IPS-15b (cell line): Measurements from ENCODE around the gene BHLHE23.

Experiments used
- H3K27me3 ChIP-seq: one replicate; pipeline ENCODE4 v1.6.1; 2013; ENCODE audit warnings: low read length; ENCODE audit not compliant: control insufficient read depth, insufficient read depth
- H3K36me3 ChIP-seq: one replicate; pipeline ENCODE4 v1.6.1; 2013; ENCODE audit warnings: low read length; ENCODE audit not compliant: control insufficient read depth, insufficient read depth
- H3K4me1 ChIP-seq: one replicate; pipeline ENCODE4 v1.6.1; 2013; ENCODE audit warnings: mild to moderate bottlenecking, low read length; ENCODE audit not compliant: control insufficient read depth, insufficient read depth
- H3K4me3 ChIP-seq: one replicate; pipeline ENCODE4 v1.5.1; 2013; ENCODE audit warnings: low read depth, low read length
- H3K9ac ChIP-seq: one replicate; pipeline ENCODE4 v1.6.1; 2013; ENCODE audit warnings: low read depth, mild to moderate bottlenecking, low read length
- H3K9me3 ChIP-seq: one replicate; pipeline ENCODE4 v1.6.1; 2013; ENCODE audit warnings: mild to moderate bottlenecking, low read length; ENCODE audit not compliant: control insufficient read depth, insufficient read depth

Gene BHLHE23

GRCh38 chr20:63006540-63007359 lies at the start of gene BHLHE23:
Gene BHLHE23, minus strand, starts transcription at chr20:63006964. Its CDS starts 190 bp downstream, at chr20:63006774.
- H3K27me3 ChIP-seq, result peaks cover 73% of the 10 kb centered on the region
- H3K9ac ChIP-seq, result no peak within 1 kb of the TSS
- no peaks in the 10 kb centered on the region for H3K9me3 ChIP-seq
- H3K4me3 ChIP-seq, result peak within 1 kb of the TSS; percentile 43
- H3K4me1 ChIP-seq, result peaks cover 8% of the 10 kb centered on the region
- H3K36me3 ChIP-seq, result no peaks in the 10 kb centered on the region

DNA sequence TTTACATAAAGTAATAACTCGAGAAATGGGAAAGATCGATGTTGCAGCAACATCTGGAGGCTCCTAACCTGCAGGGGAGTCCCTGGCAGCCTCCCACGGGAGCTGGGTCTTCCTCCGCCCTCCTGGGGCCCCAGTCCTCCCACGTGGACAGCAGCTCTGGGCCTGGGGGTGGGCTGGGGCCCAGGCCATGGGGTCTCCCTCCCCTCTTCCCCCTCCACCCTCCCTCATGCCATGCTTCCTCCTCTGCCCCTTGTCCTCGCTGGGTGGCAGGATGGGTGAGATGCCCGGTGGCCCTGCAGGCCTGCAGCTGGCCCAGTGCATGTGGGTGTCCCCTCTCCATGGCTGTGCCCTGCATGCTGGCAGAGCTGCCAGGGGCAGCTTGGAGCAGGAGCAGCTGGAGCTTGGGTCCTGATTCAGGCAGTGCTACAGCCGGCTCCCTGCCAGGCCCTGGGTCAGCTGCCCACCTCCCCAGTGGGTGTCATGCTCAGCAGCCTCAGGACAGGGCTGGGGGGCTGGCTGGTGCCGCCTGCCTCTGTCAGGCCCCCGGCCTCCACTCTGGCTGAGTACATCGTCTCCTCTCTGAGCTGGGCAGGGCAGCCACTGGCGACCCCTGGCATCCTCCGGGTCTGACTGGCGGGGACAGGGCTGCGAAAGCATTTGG lies 48.9 kb upstream of the BHLHE23 start:
- Histone ChIP-seq H3K9me3 (no peaks in the 10 kb centered on the region), H3K4me1 (no peaks in the 10 kb centered on the region)

DNA sequence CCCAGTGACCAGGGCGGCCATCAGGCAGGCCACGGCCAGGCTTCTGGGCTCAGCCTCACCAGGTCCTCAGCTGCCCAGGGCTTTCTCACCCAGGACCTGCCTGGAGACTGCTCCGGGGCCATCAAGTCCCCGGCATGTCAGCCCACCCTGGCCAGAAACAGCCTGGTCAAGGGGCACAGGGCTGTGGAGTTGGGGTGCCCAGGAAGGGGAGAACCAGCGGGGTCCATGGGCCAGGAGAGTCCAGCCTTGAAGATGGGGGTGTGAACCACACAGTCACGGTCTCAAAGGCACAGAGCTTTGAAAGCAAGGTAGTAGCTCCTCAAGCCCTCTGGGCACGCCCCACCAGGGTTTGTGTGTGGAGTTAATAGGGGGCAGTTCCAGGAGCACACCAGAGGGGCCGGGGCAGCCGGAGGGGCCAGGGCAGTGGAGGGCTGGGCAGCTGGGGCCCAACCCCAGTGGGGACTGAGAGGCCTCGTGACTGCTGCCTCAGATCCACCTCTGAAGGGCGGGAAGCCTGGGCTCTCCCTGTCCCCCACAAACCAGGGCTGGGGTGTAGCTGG lies 48.0 kb upstream of the BHLHE23 start:
- H3K9ac ChIP-seq, result no peak overlapping the region
- H3K9me3 ChIP-seq, result no peaks in the 10 kb centered on the region
- H3K27me3 ChIP-seq, result peaks cover 2% of the 10 kb centered on the region
- H3K4me3 ChIP-seq, result no peak overlapping the region
- no peaks in the 10 kb centered on the region for H3K4me1 ChIP-seq
- H3K36me3 ChIP-seq, result no peaks in the 10 kb centered on the region

More for the DNA sequence above, 48.9 kb upstream of the BHLHE23 start:
- Histone ChIP-seq H3K27me3 (peaks cover 2% of the 10 kb centered on the region), H3K9ac (no peak overlapping the region), H3K36me3 (no peaks in the 10 kb centered on the region), H3K4me3 (no peak overlapping the region)

GRCh38 chr20:63054103-63054474 lies 47.3 kb upstream of the BHLHE23 start:
- Histone ChIP-seq H3K9me3 (no peaks in the 10 kb centered on the region), H3K36me3 (no peaks in the 10 kb centered on the region), H3K9ac (no peak overlapping the region), H3K4me3 (no peak overlapping the region), H3K27me3 (peaks cover 2% of the 10 kb centered on the region), H3K4me1 (no peaks in the 10 kb centered on the region)

DNA sequence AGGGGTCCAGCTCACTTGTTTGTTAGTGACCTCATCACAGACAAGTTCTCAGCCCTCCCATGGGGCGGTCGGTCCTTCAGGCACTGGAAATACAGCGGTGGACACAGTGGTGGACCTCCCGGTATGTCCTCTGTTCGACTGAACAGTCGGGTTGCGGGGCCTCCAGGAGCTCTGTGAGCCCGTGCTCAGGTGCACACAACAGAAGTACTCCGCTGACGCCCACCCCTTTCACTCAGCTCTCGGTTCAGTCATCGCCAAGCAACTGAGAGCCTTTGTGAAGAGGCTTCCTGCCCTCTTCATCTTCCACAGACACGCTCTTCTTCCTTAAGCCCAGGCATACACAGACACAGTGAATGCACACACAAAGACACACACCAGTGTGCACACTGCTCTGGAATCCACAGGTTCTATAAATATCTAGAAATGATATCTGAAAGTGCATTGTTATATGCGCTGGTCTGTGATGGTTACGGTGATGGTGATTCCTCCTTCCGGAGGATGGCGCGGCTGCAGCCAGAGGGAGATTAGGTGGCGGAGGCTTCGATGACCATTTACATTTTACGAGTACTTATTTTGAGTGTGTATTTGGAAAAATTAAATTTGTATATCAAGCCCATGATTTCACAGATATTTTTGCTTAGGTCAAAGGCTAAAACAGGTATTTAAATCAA lies 46.8 kb upstream of the BHLHE23 start:
- Histone ChIP-seq H3K9me3 (no peaks in the 10 kb centered on the region), H3K36me3 (no peaks in the 10 kb centered on the region), H3K9ac (no peak overlapping the region), H3K4me1 (no peaks in the 10 kb centered on the region), H3K27me3 (peaks cover 2% of the 10 kb centered on the region), H3K4me3 (no peak overlapping the region)

DNA sequence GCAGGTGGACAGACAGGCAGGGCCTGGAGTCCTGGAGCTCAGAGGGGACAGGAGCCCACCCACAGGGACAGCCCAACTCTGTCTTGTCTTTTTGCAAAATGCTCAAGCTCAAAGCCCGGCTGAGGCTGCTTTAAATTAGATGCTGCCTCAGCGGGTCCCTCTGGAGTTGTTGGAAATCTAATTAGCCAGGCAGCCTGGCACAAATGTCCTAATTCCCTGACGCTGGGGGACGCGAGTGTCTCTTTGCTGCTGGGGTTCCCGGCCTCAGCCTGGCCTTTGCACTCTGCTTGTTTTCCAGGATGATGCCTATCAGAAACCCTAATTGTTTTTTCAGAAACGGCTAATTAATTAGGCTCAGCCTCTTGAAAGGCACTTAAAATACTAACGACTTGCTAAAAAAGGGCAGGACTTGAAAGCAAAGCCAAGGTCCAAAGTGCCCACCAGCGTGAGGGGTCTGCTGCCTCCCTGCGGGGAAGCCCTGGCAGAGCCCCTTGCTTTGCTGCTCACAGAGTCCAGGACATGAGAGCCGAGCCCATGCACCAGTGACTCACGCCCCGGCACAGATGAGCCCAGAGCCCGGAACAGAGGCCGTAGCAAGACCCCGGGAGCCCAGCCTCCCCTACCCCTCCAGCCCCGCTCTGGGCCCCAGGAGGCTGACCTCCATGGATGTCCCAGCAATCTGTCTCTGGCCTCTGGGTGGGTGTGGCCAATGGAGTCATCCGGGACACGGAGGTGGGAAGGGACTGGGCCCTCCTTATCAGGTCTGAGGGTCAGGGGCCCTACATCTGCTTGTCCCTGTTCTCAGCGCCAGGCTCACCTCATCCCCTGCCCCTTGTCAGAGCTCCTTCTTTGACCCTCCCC lies 46.0 kb upstream of the BHLHE23 start:
- Histone ChIP-seq H3K9me3 (no peaks in the 10 kb centered on the region), H3K36me3 (no peaks in the 10 kb centered on the region), H3K4me3 (no peak overlapping the region), H3K9ac (no peak overlapping the region), H3K27me3 (peaks cover 2% of the 10 kb centered on the region), H3K4me1 (no peaks in the 10 kb centered on the region)

- H3K4me1 ChIP-seq, result no peaks in the 10 kb centered on the region
- no peaks in the 10 kb centered on the region for H3K9me3 ChIP-seq
- no peak overlapping the region for H3K4me3 ChIP-seq
- H3K27me3 ChIP-seq, result no peaks in the 10 kb centered on the region
- H3K9ac ChIP-seq, result no peak overlapping the region
- H3K36me3 ChIP-seq, result no peaks in the 10 kb centered on the region
Measured at GRCh38 chr20:63051911-63052310, 45.1 kb upstream of the BHLHE23 start.

GRCh38 chr20:63051186-63051860 lies 44.6 kb upstream of the BHLHE23 start:
- H3K4me3 ChIP-seq, result no peak overlapping the region
- H3K36me3 ChIP-seq, result no peaks in the 10 kb centered on the region
- no peaks in the 10 kb centered on the region for H3K4me1 ChIP-seq
- no peaks in the 10 kb centered on the region for H3K27me3 ChIP-seq
- no peaks in the 10 kb centered on the region for H3K9me3 ChIP-seq
- H3K9ac ChIP-seq, result no peak overlapping the region

GRCh38 chr20:63050406-63050805 lies 43.6 kb upstream of the BHLHE23 start:
- Histone ChIP-seq H3K4me1 (no peaks in the 10 kb centered on the region), H3K9me3 (no peaks in the 10 kb centered on the region), H3K9ac (no peak overlapping the region), H3K36me3 (no peaks in the 10 kb centered on the region), H3K27me3 (no peaks in the 10 kb centered on the region), H3K4me3 (no peak overlapping the region)

- Histone ChIP-seq H3K4me1 (no peaks in the 10 kb centered on the region), H3K4me3 (no peak overlapping the region), H3K36me3 (no peaks in the 10 kb centered on the region), H3K9me3 (no peaks in the 10 kb centered on the region), H3K9ac (no peak overlapping the region), H3K27me3 (no peaks in the 10 kb centered on the region)
Measured at GRCh38 chr20:63049561-63050221, 42.9 kb upstream of the BHLHE23 start.
